NCI-H2029 treated with DMSO at 0.1 percent for 48 hours (cell line): Measurements from ENCODE around the gene MCUB.
"Not testable (repeated sequence)": the region's sequence is repeated elsewhere in the genome, so short reads cannot be mapped to it uniquely, and the experiment has no call there.

ENCODE experiments used
- DNase-seq: peaks from one replicate; lab custom pipeline; 2025; lab: John Stamatoyannopoulos, UW

Gene MCUB

GRCh38 chr4:109579997-109580396 is 20.0 kb downstream of the MCUB start:
- DNase-seq, result not testable (repeated sequence)

- no peak for DNase-seq
Measured at GRCh38 chr4:109588176-109588575, 28.1 kb downstream of the MCUB start.

- DNase-seq, result no peak
Measured at GRCh38 chr4:109589119-109589518, 29.1 kb downstream of the MCUB start.

GRCh38 chr4:109589605-109590004 is 29.6 kb downstream of the MCUB start:
- no peak for DNase-seq

GRCh38 chr4:109590905-109591304 is 30.9 kb downstream of the MCUB start:
- no peak for DNase-seq

- DNase-seq, result no peak
Measured at GRCh38 chr4:109592367-109592766, 32.3 kb downstream of the MCUB start.

- not testable (repeated sequence) for DNase-seq
Measured at GRCh38 chr4:109595123-109595522, 35.1 kb downstream of the MCUB start.

- not testable (repeated sequence) for DNase-seq
Measured at GRCh38 chr4:109596420-109597085, 36.5 kb downstream of the MCUB start.

GRCh38 chr4:109599046-109599652 is 39.1 kb downstream of the MCUB start:
- no peak for DNase-seq

GRCh38 chr4:109600431-109600830 is 40.4 kb downstream of the MCUB start:
- no peak for DNase-seq

GRCh38 chr4:109601336-109601735 is 41.3 kb downstream of the MCUB start:
- no peak for DNase-seq

GRCh38 chr4:109607976-109608375 is 47.9 kb downstream of the MCUB start:
- DNase-seq, result no peak

- no peak for DNase-seq
Measured at GRCh38 chr4:109608879-109609278, 48.8 kb downstream of the MCUB start.

- DNase-seq, result no peak
Measured at GRCh38 chr4:109609431-109609830, 49.4 kb downstream of the MCUB start.

GRCh38 chr4:109610489-109610888 is 50.4 kb downstream of the MCUB start:
- DNase-seq, result no peak

GRCh38 chr4:109611045-109611646 is 51.1 kb downstream of the MCUB start:
- DNase-seq, result no peak

GRCh38 chr4:109614015-109614414 is 54.0 kb downstream of the MCUB start:
- DNase-seq, result no peak

- no peak for DNase-seq
Measured at GRCh38 chr4:109614466-109614865, 54.4 kb downstream of the MCUB start.

GRCh38 chr4:109615742-109616141 is 55.7 kb downstream of the MCUB start:
- no peak for DNase-seq

- no peak for DNase-seq
Measured at GRCh38 chr4:109616243-109616642, 56.2 kb downstream of the MCUB start.

- no peak for DNase-seq
Measured at GRCh38 chr4:109622626-109623025, 62.6 kb downstream of the MCUB start.

- DNase-seq, result no peak
Measured at GRCh38 chr4:109624536-109624935, 64.5 kb downstream of the MCUB start.

- no peak for DNase-seq
Measured at GRCh38 chr4:109627361-109627760, 67.3 kb downstream of the MCUB start.

- no peak for DNase-seq
Measured at GRCh38 chr4:109629775-109630174, 69.7 kb downstream of the MCUB start.
